ENCODE results near the gene CLDND2. TPM values are rescaled to one million over a fixed set of nuclear protein-coding genes. Genes with fewer than 3 reads are reported as not detected.

The CLDND2 gene
- total RNA-seq, 4 donors from 2014 or later, result not detected

DNA sequence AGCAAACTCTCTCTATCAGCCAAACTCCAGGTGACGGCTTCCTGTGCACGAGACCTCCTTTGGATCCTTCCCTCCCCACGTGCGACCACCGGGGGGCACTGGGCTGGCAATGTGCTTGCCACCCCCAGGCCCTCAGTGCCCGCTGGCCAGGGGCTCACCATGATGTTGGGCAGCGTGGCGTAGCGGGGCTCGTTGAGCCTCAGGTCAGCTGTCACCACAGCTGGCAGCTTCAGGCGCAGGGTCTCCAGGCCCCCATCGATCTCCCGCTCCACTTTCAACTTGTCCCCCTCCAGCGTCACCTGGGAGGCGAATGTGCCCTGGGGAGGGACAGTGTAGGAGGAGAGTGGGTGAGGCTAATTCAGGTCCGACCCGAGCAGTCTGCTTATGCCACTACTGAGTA, 22.1 kb downstream of the CLDND2 start:
- no peaks in the 10 kb centered on the region for H3K9me3 ChIP-seq
- H3K36me3 ChIP-seq, result peaks cover 4 to 70% (median 11%) of the 10 kb centered on the region in 3 donors
- DNase-seq, result no peak
- WGBS, 2 donors, result 91% methylated on average over 9 of the region's 17 CpGs; no CpG with 5 or more reads in 1 of the 2 donors
- no peaks in the 10 kb centered on the region for H3K27me3 ChIP-seq
- no peak overlapping the region for H3K4me3 ChIP-seq
- no peak for TF ChIP-seq POLR2A (IDR thresholded peaks at IDR 0.05)
- TF ChIP-seq, protein P1, sequence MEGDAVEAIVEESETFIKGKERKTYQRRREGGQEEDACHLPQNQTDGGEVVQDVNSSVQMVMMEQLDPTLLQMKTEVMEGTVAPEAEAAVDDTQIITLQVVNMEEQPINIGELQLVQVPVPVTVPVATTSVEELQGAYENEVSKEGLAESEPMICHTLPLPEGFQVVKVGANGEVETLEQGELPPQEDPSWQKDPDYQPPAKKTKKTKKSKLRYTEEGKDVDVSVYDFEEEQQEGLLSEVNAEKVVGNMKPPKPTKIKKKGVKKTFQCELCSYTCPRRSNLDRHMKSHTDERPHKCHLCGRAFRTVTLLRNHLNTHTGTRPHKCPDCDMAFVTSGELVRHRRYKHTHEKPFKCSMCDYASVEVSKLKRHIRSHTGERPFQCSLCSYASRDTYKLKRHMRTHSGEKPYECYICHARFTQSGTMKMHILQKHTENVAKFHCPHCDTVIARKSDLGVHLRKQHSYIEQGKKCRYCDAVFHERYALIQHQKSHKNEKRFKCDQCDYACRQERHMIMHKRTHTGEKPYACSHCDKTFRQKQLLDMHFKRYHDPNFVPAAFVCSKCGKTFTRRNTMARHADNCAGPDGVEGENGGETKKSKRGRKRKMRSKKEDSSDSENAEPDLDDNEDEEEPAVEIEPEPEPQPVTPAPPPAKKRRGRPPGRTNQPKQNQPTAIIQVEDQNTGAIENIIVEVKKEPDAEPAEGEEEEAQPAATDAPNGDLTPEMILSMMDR (IDR thresholded peaks at IDR 0.05), result no peak
- H3K4me1 ChIP-seq, result peaks cover 0 to 46% (median 10%) of the 10 kb centered on the region in 3 donors
- intact Hi-C loops (cut with DNase I), result no loop called here
- H3K27ac ChIP-seq, result no peak overlapping the region

DNA sequence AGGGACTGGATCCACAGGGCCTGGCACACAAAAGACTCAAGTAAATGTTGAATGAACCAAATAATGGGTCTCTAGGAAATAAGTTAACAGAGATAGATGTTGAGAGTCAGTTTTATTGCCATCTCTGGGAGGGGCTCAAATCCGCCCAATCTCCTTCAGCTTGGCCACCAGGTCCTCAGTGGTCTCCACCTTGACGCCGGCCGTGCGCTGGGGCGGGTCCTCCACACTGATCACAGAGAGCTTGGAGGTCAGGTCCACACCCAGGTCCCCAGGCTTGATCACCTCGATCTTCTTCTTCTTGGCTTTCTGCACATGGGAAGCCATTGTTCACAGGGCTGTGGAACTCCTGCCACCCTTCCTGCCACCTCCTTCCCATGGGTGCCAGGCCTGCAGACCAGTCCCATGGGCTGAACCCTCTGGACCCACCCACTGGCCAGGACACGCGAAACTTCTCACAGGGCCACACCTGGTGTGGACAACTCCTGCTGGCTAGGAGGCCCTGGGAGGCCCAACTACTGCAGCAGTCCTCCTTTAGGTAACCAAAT, 23.7 kb downstream of the CLDND2 start:
- intact Hi-C loops (cut with DNase I), result no loop called here
- 95 to 100% methylated on average over 4 to 6 of the region's 9 CpGs for WGBS, 2 donors
- no peaks in the 10 kb centered on the region for H3K27me3 ChIP-seq
- H3K36me3 ChIP-seq, result peaks cover 3 to 54% (median 6%) of the 10 kb centered on the region in 3 donors
- H3K9me3 ChIP-seq, result no peaks in the 10 kb centered on the region
- TF ChIP-seq, protein P1 (IDR thresholded peaks at IDR 0.05), result no peak
- no peak for TF ChIP-seq POLR2A (IDR thresholded peaks at IDR 0.05)
- peak overlapping the region in 1 of 4 donors; percentile 54 for H3K27ac ChIP-seq
- H3K4me1 ChIP-seq, result peaks cover 6 to 55% (median 16%) of the 10 kb centered on the region in 3 donors
- no peak overlapping the region for H3K4me3 ChIP-seq
- DNase-seq, result no peak

DNA sequence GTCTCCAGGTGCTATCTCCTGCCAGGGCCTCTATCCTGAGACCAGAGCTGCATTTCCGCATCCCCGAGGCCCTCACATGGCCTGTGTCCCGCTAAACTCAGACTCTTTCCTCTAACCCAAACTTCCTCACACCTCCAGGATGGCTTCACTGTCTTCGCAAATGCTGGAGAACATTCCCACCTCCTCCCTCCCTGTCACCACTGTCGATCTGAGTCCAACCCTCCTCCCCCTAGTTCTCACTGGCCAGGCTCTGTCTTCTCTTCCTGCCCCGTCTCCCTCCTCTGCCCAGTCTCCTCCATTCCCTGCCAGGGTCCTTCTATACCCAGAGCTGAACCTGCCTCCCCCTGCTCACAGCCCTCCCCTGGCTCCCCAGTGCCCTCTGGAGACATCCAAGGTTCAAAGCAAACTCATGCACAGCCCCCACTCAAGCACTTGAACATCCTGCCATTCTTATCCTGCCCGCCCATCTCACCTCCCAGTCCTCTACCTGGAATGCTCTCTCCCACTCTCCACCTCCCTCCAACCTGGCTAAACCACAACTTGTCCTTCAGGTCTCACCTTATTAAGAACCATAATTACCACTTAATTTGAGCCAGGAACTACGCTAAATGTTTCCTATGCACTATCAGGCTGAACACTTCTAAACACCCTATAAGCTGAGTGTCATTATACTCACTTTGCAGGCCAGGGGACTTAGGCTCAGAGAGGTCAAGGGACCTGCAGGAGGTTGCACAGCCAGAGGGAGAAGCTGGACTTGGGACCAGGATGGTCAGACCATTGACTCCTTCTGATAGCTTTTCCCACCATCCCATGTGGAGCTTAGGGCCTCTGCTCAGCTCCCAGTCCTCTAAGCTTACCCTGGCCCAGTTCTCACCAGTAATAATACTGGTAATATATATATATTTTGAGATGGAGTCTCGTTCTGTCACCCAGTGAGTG, 25.9 kb downstream of the CLDND2 start:
- 46 to 47% methylated on average over 9 of the region's 9 CpGs for WGBS, 2 donors
- Histone ChIP-seq H3K27me3 (no peaks in the 10 kb centered on the region), H3K4me1 (peaks cover 11 to 64% (median 12%) of the 10 kb centered on the region in 3 donors), H3K9me3 (no peaks in the 10 kb centered on the region), H3K36me3 (peaks cover 0 to 43% (median 4%) of the 10 kb centered on the region in 3 donors), H3K27ac (peak overlapping the region; percentile 0 to 92 (median 85)), H3K4me3 (no peak overlapping the region)
- intact Hi-C loops (cut with DNase I), result no loop called here
- TF ChIP-seq, protein P1 (IDR thresholded peaks at IDR 0.05), result no peak
- no peak for TF ChIP-seq POLR2A (IDR thresholded peaks at IDR 0.05)
- no peak for DNase-seq

DNA sequence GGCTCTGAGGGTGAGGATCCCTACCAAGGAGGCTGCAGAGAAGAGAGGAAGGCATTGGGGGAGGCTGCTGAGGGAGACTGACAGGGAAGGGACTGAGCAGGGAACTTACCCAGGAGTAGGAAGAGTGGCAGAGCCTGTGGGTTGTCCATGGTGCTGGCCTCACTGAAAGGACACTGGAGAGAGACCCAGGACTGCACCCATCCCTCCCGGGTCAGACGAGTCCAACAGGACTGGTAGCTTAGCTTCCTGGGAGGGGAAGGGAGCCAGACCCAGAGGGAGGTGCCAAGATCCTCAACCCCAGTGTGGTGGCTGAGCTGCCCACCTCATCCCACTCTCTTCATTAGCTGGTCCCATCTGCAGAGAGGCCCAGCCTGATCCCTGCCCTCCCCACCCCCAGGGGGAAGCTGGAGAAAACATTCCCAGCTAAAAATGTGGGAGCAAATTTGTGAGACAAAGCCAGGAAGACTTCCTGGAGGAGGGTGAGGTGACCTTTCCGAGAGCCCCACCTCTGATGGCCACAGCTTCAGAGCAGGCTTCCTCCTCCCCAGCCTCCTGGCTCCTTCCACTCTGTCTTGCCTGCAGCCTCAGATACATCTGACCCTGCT, 26.7 kb downstream of the CLDND2 start, which contains the start of gene VSIG10L:
Gene VSIG10L, minus strand, starts transcription at position 164 of the 605 bp plus-strand sequence. Its CDS starts 15 bp downstream, at position 149.
- TF ChIP-seq, protein P1 (IDR thresholded peaks at IDR 0.05), result no peak
- TF ChIP-seq POLR2A (IDR thresholded peaks at IDR 0.05), result no peak

More for the DNA sequence above, 26.7 kb downstream of the CLDND2 start, which contains the start of gene VSIG10L:
- intact Hi-C loops (cut with DNase I), result no loop called here
- Histone ChIP-seq H3K4me1 (peaks cover 11 to 67% (median 12%) of the 10 kb centered on the region in 3 donors), H3K9me3 (no peaks in the 10 kb centered on the region), H3K27me3 (no peaks in the 10 kb centered on the region), H3K36me3 (peaks cover 0 to 43% (median 0%) of the 10 kb centered on the region in 3 donors), H3K27ac (peak within 1 kb of the TSS; percentile 55 to 92 (median 85)), H3K4me3 (peak within 1 kb of the TSS; percentile 49 to 85 (median 63))
- 47 to 50% methylated on average over 1 to 3 of the region's 3 CpGs for WGBS, 2 donors
- DNase-seq, result no peak

Data from esophagus squamous epithelium (tissue), 5 donors.